Stimulated activated CD4-positive, alpha-beta T cell treated with anti-CD3 and anti-CD28 coated beads, Interleukin-1b, Interleukin-23, amount 100 ng/mL, for 24 hours (primary cell): ENCODE measurements around the gene GRIK5.

Experiments
- DNase-seq, 4 experiments: peaks; one replicate each; pipeline ENCODE4 v3.0.0-alpha.2; 2020; ENCODE audit warnings: low read depth in 4 of 4, low spot score in 1 of 4

Gene GRIK5

DNA sequence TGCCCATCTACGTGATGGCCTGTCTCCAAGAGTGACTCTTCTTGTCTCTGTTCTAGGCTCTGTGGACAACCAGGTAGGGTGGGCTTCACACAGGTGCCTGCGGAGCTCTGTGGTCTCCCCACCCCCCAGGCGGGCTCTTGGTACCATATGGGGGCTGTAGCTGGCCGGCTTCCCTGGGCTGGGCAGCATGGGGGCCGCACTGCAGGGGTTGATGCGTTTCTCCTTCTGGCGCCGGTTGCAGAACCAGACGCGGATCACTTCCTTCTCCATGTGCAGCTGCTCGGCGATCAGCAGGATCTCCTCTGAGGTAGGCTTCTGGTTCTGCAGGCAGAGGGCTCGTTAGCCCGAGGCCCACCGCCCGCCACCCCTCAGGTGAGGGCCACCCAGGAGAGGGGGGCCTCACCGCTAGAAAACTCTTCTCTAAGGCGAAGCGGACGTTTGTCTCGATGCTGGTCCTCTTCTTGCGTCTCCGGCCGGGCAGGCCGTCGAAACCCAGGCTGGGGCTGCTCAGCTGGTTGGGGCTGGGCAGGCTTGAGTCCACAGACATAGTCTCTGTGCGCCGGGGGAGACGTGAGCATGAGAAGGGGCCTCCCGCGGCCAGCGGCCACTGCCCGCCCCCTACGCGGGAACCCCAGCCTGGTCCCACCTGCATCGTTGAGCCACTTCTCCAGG is 25.3 kb upstream of the GRIK5 start:
- DNase-seq, result no peak

DNA sequence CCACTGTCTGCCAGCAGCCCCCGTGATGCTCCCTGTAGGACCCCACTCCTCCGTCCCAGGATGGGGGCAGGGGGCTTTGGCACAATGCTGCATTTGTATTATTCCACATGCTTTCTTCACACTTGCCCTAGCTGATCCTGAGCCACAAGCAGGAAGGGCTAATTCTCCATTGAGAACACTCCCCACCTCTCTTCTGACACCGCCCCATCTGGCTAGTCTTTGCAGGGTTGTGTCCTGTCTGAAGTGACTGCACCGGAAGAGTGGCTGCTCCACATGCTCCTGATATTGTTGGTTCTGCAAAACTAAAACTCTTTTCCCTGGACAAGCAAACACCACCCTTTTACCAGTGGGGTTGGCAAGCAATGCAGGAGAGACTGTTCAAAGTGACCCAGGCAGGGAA is 23.9 kb upstream of the GRIK5 start:
- no peak for DNase-seq

DNA sequence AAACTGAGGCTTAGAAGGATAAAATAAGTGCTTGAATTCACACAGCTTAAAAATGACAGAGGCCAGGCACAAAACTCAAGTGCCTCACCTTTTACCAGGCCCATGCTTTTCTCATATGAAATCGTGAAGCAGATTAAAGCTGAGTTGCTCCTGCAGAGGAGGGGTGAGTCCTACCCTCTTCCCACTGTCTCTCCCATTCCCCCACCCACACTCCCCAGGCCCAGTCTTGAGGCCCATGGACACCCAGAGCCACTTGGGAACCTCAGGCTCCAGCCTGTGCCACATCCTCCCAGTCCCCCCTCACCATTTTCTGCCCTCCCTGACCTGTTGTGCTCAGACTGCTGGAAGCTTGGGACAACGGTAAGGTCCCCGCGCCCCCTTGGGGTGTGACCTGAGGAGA is 23.5 kb upstream of the GRIK5 start:
- no peak for DNase-seq

DNA sequence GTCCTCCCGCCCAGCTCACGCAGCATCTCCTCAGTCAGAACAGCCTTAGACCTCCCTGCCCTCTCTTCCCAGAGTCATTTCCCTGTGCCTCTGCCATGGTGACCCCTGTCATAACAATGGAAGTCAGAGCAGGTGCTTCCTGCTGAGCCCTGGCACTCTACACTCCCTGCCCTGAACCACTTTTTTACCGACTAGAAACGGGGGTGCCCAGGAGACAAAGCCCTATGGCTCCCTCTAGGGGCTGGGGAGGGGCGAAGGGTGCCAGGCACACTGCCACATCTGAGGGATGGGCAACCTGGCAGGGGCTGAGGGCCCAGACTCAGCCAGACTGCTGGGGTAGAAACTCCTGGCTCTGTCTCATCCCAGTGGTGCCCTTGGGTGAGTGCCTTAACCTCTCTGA is 22.3 kb upstream of the GRIK5 start:
- DNase-seq, result peak in 2 of 4 experiments; percentile 20 to 25

DNA sequence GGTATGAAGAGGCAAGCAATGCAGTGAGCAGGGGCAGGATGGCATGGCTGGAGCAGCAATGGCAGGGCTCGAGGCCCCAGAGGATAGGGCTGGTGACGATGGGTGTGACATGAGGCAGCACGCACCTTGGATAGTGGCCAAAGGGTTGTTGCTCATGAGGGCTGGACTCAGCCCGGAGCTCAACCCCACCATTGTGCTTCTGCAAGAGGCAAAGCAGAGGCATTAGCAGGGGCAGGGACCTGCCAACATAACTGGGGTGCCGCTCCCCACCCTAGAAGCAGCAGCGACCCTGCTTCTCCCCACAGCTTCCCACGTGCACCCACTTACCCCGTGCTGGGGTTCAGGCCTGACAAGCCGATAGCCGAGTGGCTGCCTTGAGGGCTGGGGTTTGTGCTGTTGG is 21.7 kb upstream of the GRIK5 start:
- DNase-seq, result no peak

DNA sequence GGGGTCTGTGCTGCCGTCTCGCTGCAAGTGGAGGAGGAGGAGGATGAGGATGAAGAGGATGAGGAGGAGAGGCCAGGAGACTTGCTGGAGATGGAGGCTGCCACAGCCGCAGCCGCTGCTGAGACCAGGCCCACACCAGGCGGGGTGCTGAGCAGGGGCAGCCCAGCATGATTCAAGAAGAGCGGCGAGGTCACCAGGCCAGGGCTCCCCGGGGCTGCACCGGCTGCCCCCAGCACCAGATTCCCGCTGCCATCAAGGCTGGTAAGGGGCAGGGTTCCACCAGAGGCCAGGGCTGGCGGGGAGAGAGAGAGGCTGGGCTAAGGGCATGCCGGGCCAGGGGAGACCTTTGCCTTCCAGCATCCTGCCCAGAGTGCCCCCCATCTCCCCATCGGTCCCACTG is 21.3 kb upstream of the GRIK5 start:
- DNase-seq, result no peak

DNA sequence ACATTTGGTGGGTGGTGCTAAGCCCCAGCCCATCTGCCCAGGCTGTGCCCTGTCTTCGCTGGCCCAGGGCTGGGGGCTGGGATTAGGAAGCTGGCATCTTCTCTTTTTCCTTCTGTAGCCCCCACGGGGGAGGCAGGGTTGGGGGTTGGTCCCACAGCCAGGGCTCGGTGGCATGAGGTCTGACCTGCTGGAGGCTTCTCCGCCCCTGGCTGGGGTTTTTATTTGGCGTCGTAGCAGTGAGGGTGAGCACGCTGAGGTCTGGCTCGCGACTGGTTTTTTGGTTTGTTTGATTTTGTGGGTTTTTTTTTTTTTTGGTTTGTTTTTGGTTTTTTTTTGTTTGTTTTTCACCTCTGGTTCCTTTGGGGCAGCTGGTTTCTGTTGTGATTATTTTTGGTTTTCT is 20.7 kb upstream of the GRIK5 start:
- DNase-seq, result no peak

DNA sequence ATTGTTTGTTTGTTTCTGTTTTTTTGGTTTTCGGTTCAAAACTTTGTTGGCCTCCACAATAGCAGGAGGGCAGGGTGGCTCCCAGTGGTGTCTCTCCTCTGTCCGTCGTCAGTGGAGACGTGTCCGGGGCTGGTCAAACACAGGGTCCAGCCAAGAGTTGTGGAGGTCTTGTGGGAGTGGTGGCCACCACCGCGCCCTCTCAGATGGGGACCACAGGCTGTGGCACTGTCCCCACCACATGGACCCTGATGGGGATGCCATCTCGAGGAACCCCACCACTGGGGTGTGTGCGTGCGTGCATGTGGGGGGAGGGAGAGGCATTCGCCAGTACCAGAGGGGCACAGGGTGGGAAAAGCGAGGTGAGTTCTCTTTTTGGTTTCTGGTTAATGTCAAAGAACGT is 19.8 kb upstream of the GRIK5 start:
- DNase-seq, result no peak

DNA sequence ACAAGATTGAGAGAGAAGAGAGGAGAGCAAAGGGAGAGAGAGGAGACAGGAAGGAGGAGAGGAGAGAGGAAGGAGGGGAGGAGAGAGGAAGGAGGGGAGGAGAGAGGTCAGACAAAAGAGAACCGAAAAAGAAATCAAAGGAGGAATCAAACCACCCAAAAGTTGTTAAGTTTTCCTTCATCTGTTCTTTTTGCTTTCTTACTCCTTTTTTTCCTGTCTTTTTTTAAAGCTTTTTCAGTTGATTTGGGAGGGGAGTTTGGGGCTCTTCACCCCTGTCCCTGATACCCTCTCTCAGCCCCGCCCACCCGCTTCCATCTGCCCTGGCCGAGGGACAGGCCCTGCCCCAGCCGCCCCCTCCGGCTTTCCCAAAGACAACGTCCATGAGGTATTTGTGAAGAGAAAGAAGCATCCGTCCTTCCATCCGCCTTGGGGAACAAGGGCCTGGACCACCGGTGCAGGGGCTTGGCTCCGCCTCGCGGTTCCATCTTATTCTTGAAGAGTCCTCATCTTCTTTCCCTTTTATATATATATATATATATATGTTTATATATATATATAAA is 19.3 kb upstream of the GRIK5 start:
- no peak for DNase-seq

DNA sequence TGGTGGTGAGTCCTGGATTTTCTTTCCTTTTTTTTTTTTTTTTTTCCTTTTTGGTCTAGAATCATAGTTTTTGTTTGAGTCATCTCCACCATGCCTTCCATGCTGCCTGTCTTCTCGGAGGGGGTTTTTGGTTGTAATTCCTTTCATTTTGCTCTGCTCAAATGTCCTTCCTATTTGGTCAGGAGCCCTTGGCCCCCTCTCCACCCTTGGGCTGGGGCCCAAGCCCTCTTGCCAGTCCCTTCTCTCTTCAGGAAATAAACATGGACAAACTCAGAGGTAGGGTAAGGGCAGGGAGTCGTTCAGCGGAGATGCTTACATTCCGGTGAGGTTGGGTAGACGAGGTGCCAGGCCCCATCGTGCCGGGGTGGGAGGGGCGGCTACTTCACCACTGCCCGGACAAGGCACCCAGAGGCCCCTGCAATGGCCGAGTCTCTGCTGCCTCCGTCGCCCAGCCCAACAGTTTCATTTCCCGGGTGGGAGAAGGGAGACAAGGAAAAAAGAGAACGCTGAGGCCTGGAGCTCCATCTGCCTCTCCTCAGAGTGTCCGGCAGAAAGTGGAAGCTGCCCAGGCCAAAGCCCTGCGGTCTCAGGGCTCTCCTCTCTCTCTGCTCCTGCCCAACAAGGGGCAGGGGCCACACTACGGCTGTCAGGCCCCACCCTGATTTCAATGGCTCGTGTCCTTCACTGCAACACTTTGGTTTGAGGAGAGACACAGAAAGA is 18.6 kb upstream of the GRIK5 start:
- DNase-seq, result no peak

DNA sequence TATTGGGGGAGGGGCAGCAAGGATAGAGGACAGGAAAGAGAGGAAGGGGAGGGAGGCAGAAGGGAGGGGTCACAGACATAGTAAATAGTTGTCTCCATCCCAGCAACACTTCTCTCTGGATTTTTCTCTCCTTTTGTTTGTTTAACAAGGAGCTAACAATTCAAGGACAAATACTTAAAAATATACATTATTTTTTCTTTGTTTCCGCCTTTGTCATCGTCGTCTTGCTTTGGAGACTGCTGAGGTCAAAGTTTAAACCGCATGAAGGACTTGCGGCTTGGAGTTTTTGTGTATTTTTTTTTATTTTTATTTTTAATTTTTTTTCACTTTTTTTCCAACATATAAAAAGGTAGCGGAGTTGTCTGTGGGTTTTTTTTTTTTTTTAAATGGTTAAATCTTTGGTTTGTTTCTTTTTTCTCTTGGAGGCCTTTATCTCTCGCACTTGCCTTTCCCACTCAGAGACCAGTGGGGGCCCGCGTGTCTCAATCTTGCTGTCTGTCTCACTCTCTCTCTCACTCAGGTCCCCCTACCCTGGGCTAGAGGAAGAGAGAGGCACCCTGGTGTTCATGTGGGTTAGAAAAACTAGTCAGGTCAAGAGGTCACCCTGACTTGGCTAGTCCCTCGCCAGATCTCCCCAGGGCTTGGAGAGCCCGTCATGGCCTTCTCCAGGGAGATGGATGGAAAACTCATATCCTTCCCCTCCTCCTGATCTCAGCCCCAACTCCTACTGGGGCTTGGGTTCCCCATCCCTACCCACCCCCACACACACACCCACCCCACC is 17.0 kb upstream of the GRIK5 start:
- no peak for DNase-seq

DNA sequence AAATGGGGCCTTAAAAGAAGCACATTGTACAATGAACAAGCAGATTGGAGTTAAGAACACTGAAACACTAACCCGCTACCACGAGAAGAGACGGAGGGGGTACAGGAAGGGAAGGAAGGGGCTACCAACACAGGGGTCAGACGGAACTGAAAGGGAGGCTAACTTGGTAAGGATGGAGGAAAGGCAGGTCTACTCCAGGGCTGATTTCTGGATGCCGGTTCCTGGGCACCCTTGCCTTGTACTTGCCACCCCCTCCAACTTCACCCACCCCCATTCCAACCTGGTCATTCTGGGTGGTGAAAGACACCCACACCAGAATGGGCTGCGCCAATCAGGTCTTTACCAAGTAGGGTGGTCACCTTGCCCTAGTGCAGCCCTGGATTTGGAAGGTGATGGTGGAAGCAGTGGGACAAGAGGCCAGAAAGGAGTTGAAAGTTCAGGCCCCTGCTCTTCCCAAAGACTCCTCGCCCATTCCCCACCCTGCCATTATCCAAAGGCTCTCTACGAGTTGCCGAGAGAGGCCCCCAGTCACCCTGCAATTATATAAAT is 16.3 kb upstream of the GRIK5 start:
- DNase-seq, result no peak

DNA sequence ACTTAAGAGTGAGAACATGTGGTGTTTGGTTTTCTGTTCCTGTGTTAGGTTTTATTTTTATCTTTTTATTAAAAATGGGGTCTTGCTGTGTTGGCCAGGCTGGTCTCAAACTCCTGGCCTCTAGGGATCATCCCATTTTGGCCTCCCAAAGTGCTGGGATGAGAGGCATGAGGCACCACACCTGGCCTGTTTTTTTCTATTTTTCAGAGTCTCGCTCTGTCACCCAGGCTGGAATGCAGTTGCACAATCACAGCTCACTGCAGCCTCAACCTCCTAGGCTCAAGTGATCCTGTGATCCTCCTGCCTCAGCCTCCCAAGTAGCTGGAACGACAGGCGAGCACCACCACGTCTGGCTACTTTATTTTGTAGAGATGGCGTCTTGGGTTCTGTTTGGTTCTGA is 13.5 kb upstream of the GRIK5 start:
- no peak for DNase-seq

DNA sequence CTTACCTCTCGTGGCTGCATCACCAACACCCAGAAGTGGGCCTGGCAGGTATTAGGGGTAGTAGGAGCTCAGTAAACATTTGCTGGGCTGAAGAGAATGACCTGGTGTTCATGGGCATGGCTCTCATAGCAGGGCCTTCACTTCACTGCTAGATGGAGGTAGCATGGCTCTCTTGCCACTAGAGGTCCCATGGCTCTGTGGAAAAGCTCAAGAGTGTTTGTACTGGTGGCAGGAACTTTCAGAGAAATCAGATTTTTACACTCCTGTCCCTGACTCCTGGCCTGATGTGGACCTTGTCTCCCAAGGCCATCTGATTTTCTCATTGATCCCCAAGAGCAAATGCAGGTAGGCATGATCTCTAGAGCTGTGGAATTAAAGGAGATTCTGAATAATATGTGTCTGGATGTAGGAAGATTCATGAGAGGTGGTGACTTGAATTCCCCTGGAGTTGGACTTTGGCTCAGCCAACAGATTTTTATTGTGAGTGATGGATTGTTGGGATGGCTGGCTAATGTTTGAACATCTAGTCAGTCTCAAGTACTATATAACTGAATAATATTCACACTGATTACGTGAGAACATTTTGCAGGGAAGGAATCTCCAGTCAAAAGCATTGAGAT is 11.7 kb upstream of the GRIK5 start:
- no peak for DNase-seq

DNA sequence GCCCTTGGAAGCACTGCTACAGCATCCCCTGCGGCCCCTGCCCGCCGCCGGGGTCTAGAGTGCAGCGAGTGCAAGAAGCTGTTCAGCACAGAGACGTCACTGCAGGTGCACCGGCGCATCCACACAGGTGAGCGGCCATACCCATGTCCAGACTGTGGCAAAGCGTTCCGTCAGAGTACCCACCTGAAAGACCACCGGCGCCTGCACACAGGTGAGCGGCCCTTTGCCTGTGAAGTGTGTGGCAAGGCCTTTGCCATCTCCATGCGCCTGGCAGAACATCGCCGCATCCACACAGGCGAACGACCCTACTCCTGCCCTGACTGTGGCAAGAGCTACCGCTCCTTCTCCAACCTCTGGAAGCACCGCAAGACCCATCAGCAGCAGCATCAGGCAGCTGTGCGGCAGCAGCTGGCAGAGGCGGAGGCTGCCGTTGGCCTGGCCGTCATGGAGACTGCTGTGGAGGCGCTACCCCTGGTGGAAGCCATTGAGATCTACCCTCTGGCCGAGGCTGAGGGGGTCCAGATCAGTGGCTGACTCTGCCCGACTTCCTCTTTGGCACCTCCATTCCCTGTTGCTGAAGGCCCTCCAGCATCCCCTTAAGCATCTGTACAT is 10.9 kb upstream of the GRIK5 start:
- no peak for DNase-seq

DNA sequence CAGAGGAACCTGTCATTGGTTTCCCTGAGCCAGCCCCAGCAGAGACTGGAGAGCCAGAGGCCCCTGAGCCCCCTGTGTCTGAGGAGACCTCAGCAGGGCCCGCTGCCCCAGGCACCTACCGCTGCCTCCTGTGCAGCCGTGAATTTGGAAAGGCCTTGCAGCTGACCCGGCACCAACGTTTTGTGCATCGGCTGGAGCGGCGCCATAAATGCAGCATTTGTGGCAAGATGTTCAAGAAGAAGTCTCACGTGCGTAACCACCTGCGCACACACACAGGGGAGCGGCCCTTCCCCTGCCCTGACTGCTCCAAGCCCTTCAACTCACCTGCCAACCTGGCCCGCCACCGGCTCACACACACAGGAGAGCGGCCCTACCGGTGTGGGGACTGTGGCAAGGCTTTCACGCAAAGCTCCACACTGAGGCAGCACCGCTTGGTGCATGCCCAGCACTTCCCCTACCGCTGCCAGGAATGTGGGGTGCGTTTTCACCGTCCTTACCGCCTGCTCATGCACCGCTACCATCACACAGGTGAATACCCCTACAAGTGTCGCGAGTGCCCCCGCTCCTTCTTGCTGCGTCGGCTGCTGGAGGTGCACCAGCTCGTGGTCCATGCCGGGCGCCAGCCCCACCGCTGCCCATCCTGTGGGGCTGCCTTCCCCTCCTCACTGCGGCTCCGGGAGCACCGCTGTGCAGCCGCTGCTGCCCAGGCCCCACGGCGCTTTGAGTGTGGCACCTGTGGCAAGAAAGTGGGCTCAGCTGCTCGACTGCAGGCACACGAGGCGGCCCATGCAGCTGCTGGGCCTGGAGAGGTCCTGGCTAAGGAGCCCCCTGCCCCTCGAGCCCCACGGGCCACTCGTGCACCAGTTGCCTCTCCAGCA is 10.1 kb upstream of the GRIK5 start:
- no peak for DNase-seq

DNA sequence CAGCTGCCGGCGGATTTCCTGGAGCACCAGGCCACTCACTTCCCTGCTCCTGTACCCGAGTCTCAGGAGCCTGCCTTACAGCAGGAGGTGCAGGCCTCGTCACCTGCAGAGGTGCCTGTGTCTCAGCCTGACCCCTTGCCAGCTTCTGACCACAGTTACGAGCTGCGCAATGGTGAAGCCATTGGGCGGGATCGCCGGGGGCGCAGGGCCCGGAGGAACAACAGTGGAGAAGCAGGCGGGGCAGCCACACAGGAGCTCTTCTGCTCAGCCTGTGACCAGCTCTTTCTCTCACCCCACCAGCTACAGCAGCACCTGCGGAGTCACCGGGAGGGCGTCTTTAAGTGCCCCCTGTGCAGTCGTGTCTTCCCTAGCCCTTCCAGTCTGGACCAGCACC is 9.3 kb upstream of the GRIK5 start:
- DNase-seq, result no peak

DNA sequence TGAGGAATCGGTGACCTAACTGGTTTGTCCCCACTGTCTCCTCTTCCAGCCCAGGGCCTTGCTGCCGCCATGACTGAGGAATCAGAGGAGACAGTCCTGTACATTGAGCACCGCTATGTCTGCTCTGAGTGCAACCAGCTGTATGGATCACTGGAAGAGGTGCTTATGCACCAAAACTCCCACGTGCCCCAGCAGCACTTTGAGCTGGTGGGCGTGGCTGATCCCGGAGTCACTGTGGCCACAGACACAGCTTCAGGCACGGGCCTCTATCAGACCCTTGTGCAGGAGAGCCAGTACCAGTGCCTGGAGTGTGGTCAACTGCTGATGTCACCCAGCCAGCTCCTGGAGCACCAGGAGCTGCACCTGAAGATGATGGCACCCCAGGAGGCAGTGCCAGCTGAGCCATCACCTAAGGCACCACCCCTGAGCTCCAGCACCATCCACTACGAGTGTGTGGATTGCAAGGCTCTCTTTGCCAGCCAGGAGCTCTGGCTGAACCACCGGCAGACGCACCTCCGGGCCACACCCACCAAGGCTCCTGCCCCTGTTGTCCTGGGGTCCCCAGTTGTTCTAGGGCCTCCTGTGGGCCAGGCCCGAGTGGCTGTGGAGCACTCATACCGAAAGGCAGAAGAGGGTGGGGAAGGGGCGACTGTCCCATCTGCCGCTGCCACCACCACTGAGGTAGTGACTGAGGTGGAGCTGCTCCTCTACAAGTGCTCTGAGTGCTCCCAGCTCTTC is 8.7 kb upstream of the GRIK5 start:
- no peak for DNase-seq

DNA sequence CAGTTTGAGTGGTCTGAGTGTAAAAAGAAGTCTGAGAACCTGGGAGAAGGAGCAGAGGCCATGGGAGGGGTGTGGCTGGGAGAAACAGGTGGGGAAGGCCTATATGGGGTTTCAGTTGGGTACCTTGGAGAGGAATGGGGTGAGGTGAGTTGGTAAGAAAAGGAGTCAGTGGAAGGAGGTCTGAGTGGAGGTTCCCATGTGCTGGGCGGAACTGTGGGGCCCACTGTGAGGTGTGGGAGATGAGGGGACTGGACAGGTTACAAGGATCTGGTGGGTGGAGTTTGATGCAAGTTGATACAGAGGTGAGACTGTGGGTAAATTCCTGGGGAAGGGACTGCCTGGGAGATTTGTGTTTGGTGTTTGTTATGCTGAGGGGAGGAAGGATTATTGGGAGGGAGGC is 8.1 kb upstream of the GRIK5 start:
- DNase-seq, result no peak
